Measurements from ENCODE around the gene ZNF181.

GRCh38 chr19:34715357-34715756 is 18.7 kb upstream of the ZNF181 start:
- TF ChIP-seq POLR2A (IDR thresholded peaks at IDR 0.05) = no peak
- no peak for TF ChIP-seq POLR2AphosphoS5 (IDR thresholded peaks at IDR 0.05)

Data from gastroesophageal sphincter (tissue), 2 donors.